Trophoblast cell (in vitro differentiated cells and primary cell): Measurements from ENCODE around the gene EPS15.

ENCODE experiments used
- DNase-seq, 2 donors: peaks; one replicate each; pipeline ENCODE4 v3.0.0-alpha.2; 2016
- H2AFZ ChIP-seq: 2 replicates; pipeline ENCODE4 v1.6.1; 2013; ENCODE audit warnings: low read length, moderate library complexity, mild to moderate bottlenecking; ENCODE audit not compliant: insufficient read depth, poor library complexity
- H2AK5ac ChIP-seq: 2 replicates; pipeline ENCODE4 v1.6.1; 2013; ENCODE audit warnings: mild to moderate bottlenecking, low read length
- H2BK120ac ChIP-seq: 2 replicates; pipeline ENCODE4 v1.6.1; 2013; ENCODE audit warnings: low read length, mild to moderate bottlenecking, moderate library complexity; ENCODE audit not compliant: insufficient read depth, poor library complexity
- H2BK12ac ChIP-seq: 2 replicates; pipeline ENCODE4 v1.6.1; 2013; ENCODE audit warnings: mild to moderate bottlenecking, low read length, moderate library complexity
- H2BK5ac ChIP-seq: 2 replicates; pipeline ENCODE4 v1.6.1; 2013; ENCODE audit warnings: low read length, low read depth, moderate library complexity, mild to moderate bottlenecking; ENCODE audit not compliant: poor library complexity
- H3K14ac ChIP-seq: 2 replicates; pipeline ENCODE4 v1.6.1; 2013; ENCODE audit warnings: mild to moderate bottlenecking, low read length
- H3K18ac ChIP-seq: 2 replicates; pipeline ENCODE4 v1.6.1; 2013; ENCODE audit warnings: mild to moderate bottlenecking, low read length
- H3K23ac ChIP-seq: 2 replicates; pipeline ENCODE4 v1.6.1; 2013; ENCODE audit warnings: low read length
- H3K27ac ChIP-seq: 2 replicates; pipeline ENCODE4 v1.5.1; 2013; ENCODE audit warnings: low read depth, mild to moderate bottlenecking, inconsistent platforms, low read length, moderate library complexity
- H3K27me3 ChIP-seq: 2 replicates; pipeline ENCODE4 v1.6.1; 2013; ENCODE audit warnings: inconsistent platforms, mild to moderate bottlenecking, low read length, moderate library complexity; ENCODE audit not compliant: insufficient read depth
- H3K36me3 ChIP-seq, 2 experiments: 1 replicate in 1 of 2; 2 replicates in 1 of 2; pipeline ENCODE4 v1.6.1; 2013; ENCODE audit warnings: low read length in 2 of 2, mild to moderate bottlenecking in 2 of 2, moderate library complexity in 1 of 2; ENCODE audit not compliant: insufficient read depth in 2 of 2, control insufficient read depth in 1 of 2
- H3K4ac ChIP-seq: 2 replicates; pipeline ENCODE4 v1.6.1; 2013; ENCODE audit warnings: low read depth, mild to moderate bottlenecking, low read length, moderate library complexity
- H3K4me1 ChIP-seq, 2 experiments: 1 replicate in 1 of 2; 2 replicates in 1 of 2; pipeline ENCODE4 v1.6.1; 2013; ENCODE audit warnings: low read length in 2 of 2, mild to moderate bottlenecking in 2 of 2, moderate library complexity in 1 of 2; ENCODE audit not compliant: insufficient read depth in 2 of 2, control insufficient read depth in 1 of 2
- H3K4me2 ChIP-seq: 2 replicates; pipeline ENCODE4 v1.6.1; 2013; ENCODE audit warnings: inconsistent platforms, mild to moderate bottlenecking, low read length, moderate library complexity
- H3K4me3 ChIP-seq: 2 replicates; pipeline ENCODE4 v1.5.1; 2013; ENCODE audit warnings: mild to moderate bottlenecking, low read depth, low read length, inconsistent platforms
- H3K79me1 ChIP-seq: one replicate; pipeline ENCODE4 v1.6.1; 2013; ENCODE audit warnings: low read length
- H3K79me2 ChIP-seq: 2 replicates; pipeline ENCODE4 v1.6.1; 2013; ENCODE audit warnings: low read length, mild to moderate bottlenecking; ENCODE audit not compliant: control insufficient read depth, insufficient read depth, poor library complexity
- H3K9ac ChIP-seq: 2 replicates; pipeline ENCODE4 v1.6.1; 2013; ENCODE audit warnings: mild to moderate bottlenecking, low read length
- H3K9me3 ChIP-seq: 2 replicates; pipeline ENCODE4 v1.6.1; 2013; ENCODE audit warnings: low read depth, mild to moderate bottlenecking, control low read depth, inconsistent platforms, low read length; ENCODE audit not compliant: insufficient read depth
- H4K12ac ChIP-seq: 2 replicates; pipeline ENCODE4 v1.6.1; 2013; ENCODE audit warnings: low read depth, mild to moderate bottlenecking, low read length, moderate library complexity
- H4K8ac ChIP-seq: 2 replicates; pipeline ENCODE4 v1.6.1; 2013; ENCODE audit warnings: low read depth, mild to moderate bottlenecking, low read length, moderate library complexity
- H4K91ac ChIP-seq: one replicate; pipeline ENCODE4 v1.6.1; 2013; ENCODE audit warnings: low read depth, mild to moderate bottlenecking, low read length, moderate library complexity
- WGBS: extraction: QIAGEN DNeasy Blood & Tissue Kit; methylation state at CpG from one replicate; pipeline ENCODE4 v1.1.7; 2013; ENCODE audit warnings: missing lambda C conversion rate; ENCODE audit not compliant: insufficient read length, insufficient coverage; ENCODE audit errors: extremely low coverage; 5-methylcytosine and 5-hydroxymethylcytosine counted together

The EPS15 gene

DNA sequence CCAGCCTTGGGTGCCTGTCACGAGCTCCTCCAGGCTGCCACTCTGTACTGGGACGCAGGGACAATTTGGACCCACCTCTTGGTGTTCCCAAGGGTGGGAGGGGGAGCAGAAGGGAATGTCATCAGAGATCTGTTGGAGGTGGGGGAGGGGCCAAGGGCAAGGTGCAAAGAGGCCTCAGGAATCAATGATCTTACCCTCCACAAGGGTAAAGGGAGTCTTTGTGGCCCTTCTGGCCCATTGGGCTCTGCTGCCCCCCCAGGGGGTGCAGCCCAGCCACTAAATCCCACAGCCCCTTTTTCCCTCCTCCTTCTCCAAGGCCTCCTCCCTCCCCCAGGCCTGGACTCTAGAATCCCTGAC lies 197.2 kb downstream of the EPS15 start:
- H3K4me1 ChIP-seq, result no peaks in the 10 kb centered on the region
- no peak overlapping the region for H3K18ac ChIP-seq
- H3K14ac ChIP-seq, result no peak overlapping the region
- no CpG with 5 or more reads among the region's 2 CpGs for WGBS
- H3K27ac ChIP-seq, result no peak overlapping the region
- no peaks in the 10 kb centered on the region for H3K27me3 ChIP-seq
- no peaks in the 10 kb centered on the region for H3K79me2 ChIP-seq
- no peaks in the 10 kb centered on the region for H3K9me3 ChIP-seq
- no peak overlapping the region for H3K4me3 ChIP-seq
- H3K9ac ChIP-seq, result no peak overlapping the region
- no peak overlapping the region for H4K8ac ChIP-seq
- no peaks in the 10 kb centered on the region for H3K36me3 ChIP-seq
- H3K79me1 ChIP-seq, result no peaks in the 10 kb centered on the region
- H2AK5ac ChIP-seq, result no peak overlapping the region
- no peak overlapping the region for H2BK120ac ChIP-seq
- no peak overlapping the region for H3K23ac ChIP-seq
- no peak overlapping the region for H3K4ac ChIP-seq
- H2BK5ac ChIP-seq, result no peak overlapping the region
- H2AFZ ChIP-seq, result no peak overlapping the region
- no peak overlapping the region for H3K4me2 ChIP-seq
- no peak for DNase-seq
- no peak overlapping the region for H4K12ac ChIP-seq
- no peak overlapping the region for H2BK12ac ChIP-seq
- H4K91ac ChIP-seq, result no peak overlapping the region

DNA sequence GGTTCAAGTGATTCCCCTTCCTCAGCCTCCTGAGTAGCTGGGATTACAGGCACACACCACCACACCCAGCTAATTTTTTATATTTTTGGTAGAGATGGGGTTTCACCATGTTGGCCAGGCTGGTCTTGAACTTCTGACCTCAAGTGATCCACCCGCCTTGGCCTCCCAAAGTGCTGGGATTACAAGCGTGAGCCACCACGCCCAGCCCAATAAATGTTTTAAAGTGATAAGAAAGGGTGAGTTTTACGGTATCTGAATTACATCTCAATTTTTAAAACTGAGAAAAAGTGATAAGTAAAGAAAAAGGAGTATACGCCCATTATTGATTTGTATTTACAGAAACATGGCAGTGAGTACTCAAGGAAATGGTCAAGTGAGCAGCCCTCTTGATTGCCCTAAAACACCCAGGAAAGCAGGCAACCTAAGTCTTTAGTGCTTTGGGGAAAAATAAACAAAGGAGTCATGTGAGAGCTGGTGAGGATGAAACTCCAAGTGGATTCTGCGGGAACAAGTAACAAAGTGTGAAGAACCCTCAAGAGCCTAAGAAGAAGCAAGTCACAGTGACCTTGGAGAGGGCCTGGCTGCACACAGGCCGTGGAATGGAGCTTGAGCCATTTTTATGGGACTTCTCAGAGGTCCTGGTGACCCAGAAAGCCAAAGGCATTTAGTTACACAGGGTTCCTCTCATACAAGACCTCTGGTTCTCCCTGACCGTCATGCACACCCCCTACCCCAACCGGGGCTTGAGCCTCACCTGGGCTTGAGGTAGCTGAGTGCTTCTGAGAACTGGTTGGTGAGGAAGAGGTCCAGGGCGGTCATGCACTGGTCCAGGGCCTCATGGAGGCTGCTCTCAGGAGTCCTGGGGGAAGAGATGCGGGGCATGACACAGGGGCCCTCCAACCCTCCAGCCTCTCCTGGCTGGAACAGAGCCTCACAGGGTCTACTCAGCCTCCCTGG lies 197.8 kb downstream of the EPS15 start:
- Histone ChIP-seq H3K14ac (no peak overlapping the region), H3K36me3 (no peaks in the 10 kb centered on the region), H4K12ac (no peak overlapping the region), H3K4me3 (no peak overlapping the region), H2BK5ac (no peak overlapping the region), H2AFZ (no peak overlapping the region), H4K91ac (no peak overlapping the region), H3K9me3 (no peaks in the 10 kb centered on the region), H3K4me1 (no peaks in the 10 kb centered on the region), H3K79me1 (no peaks in the 10 kb centered on the region), H3K9ac (no peak overlapping the region), H3K4ac (no peak overlapping the region), H3K23ac (no peak overlapping the region), H2BK120ac (no peak overlapping the region), H3K18ac (no peak overlapping the region), H2AK5ac (no peak overlapping the region), H3K4me2 (no peak overlapping the region), H3K79me2 (no peaks in the 10 kb centered on the region), H2BK12ac (no peak overlapping the region), H3K27ac (no peak overlapping the region), H4K8ac (no peak overlapping the region), H3K27me3 (no peaks in the 10 kb centered on the region)
- WGBS, result no CpG with 5 or more reads among the region's 11 CpGs
- no peak for DNase-seq

DNA sequence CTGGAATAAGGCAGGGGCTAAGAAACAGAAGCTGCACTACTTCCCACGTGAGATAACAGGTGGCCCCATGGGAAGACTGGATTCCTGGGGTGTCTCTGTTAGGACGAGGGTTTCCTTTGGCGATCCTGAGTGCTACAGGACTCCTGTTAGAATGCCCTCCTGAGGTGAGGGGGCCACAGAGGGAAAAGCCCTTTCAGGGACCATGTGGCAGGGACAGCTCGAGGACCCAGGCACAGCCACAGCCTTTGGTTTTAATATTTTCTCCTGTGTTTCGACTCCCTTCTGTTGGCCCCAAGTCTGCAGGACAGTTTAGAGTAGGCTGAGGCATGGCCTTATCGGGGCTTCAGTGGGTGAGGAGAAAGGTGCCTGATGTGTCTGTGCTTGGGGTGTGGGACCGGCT lies 201.3 kb downstream of the EPS15 start:
- no peak overlapping the region for H2BK120ac ChIP-seq

DNA sequence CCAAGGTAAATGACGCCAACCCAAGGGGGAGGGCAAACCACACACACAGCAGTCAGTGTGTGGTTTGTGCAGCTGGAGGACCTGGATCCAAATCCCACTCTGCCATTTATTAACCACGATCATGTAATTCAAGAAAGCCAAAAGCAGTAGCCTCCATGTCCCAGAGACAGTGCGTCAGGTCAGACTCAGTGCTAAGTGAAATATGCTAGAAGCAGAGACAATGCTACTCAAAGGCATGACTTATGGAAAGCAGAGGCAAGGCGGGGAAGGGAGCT lies 202.3 kb downstream of the EPS15 start:
- no peak overlapping the region for H2BK120ac ChIP-seq
- no peak overlapping the region for H3K14ac ChIP-seq
- no peak overlapping the region for H3K9ac ChIP-seq
- no peak overlapping the region for H2AFZ ChIP-seq
- H3K23ac ChIP-seq, result no peak overlapping the region
- H3K79me1 ChIP-seq, result peaks cover 3% of the 10 kb centered on the region
- H4K91ac ChIP-seq, result no peak overlapping the region
- H3K4me3 ChIP-seq, result no peak overlapping the region
- WGBS, result no CpG with 5 or more reads among the region's 4 CpGs
- no peak overlapping the region for H2BK5ac ChIP-seq
- H3K79me2 ChIP-seq, result no peaks in the 10 kb centered on the region
- no peaks in the 10 kb centered on the region for H3K9me3 ChIP-seq
- peaks cover 3 to 9% of the 10 kb centered on the region in 2 experiments for H3K4me1 ChIP-seq
- H4K8ac ChIP-seq, result no peak overlapping the region
- no peak for DNase-seq
- H3K27ac ChIP-seq, result no peak overlapping the region
- H2AK5ac ChIP-seq, result no peak overlapping the region
- H2BK12ac ChIP-seq, result no peak overlapping the region
- no peak overlapping the region for H3K18ac ChIP-seq
- H4K12ac ChIP-seq, result no peak overlapping the region
- no peak overlapping the region for H3K4ac ChIP-seq
- no peak overlapping the region for H3K4me2 ChIP-seq
- H3K36me3 ChIP-seq, result no peaks in the 10 kb centered on the region
- no peaks in the 10 kb centered on the region for H3K27me3 ChIP-seq

More for the DNA sequence above, 201.3 kb downstream of the EPS15 start:
- Histone ChIP-seq H3K14ac (no peak overlapping the region), H3K23ac (no peak overlapping the region), H3K79me1 (peaks cover 3% of the 10 kb centered on the region), H3K79me2 (no peaks in the 10 kb centered on the region), H3K4me2 (no peak overlapping the region), H4K8ac (no peak overlapping the region), H3K4ac (no peak overlapping the region), H2BK5ac (no peak overlapping the region), H3K36me3 (no peaks in the 10 kb centered on the region), H4K12ac (no peak overlapping the region), H3K18ac (no peak overlapping the region), H2AK5ac (no peak overlapping the region), H2BK12ac (no peak overlapping the region), H4K91ac (no peak overlapping the region), H2AFZ (no peak overlapping the region), H3K4me3 (no peak overlapping the region), H3K27ac (no peak overlapping the region), H3K9me3 (no peaks in the 10 kb centered on the region), H3K4me1 (peaks cover 3 to 9% of the 10 kb centered on the region in 2 experiments), H3K27me3 (no peaks in the 10 kb centered on the region), H3K9ac (no peak overlapping the region)
- DNase-seq, result no peak
- WGBS, result no CpG with 5 or more reads among the region's 7 CpGs
